Spinal cord (tissue), 10 donors: ENCODE measurements around the gene OR11G2. TPM values are rescaled to one million over a fixed set of nuclear protein-coding genes. Genes with fewer than 3 reads are reported as not detected.
"Not testable (repeated sequence)": the region's sequence is repeated elsewhere in the genome, so short reads cannot be mapped to it uniquely, and the experiment has no call there.

Experiments
- DNase-seq, 6 donors: peaks; one replicate each; pipeline versions ENCODE4 v3.0.0 to v3.0.0-alpha.2; 2013 to 2015; ENCODE audit warnings: low spot score in 6 of 6, low read depth in 4 of 6
- H3K27ac ChIP-seq: one replicate; pipeline ENCODE4 v1.5.1; 2013; ENCODE audit warnings: low read depth, low read length, control low read depth
- H3K27me3 ChIP-seq: one replicate; pipeline ENCODE4 v1.6.1; 2013; ENCODE audit warnings: low read length; ENCODE audit not compliant: control insufficient read depth, insufficient read depth
- H3K36me3 ChIP-seq: one replicate; pipeline ENCODE4 v1.6.1; 2013; ENCODE audit warnings: low read length; ENCODE audit not compliant: control insufficient read depth, insufficient read depth
- H3K4me1 ChIP-seq: one replicate; pipeline ENCODE4 v1.6.1; 2013; ENCODE audit warnings: low read length; ENCODE audit not compliant: control insufficient read depth, insufficient read depth
- H3K4me3 ChIP-seq: one replicate; pipeline ENCODE4 v1.5.1; 2013; ENCODE audit warnings: low read depth, low read length, control low read depth
- H3K9me3 ChIP-seq: one replicate; pipeline ENCODE4 v1.6.1; 2013; ENCODE audit warnings: low read length; ENCODE audit not compliant: control insufficient read depth, insufficient read depth
- WGBS: methylation state at CpG from one replicate; pipeline ENCODE4 v1.1.5; 2013; ENCODE audit warnings: missing lambda C conversion rate; ENCODE audit not compliant: insufficient coverage; 5-methylcytosine and 5-hydroxymethylcytosine counted together
- polyA plus RNA-seq, 2 donors: library from polyadenylated mRNA; unstranded; fragments of 120-200 nt; gene quantifications; one replicate each; pipeline ENCODE4 v1.2.1, GENCODE V29; 2013; ENCODE audit not compliant: insufficient read length in 2 of 2
- total RNA-seq, 2 donors: library from RNA; depleted of rRNA in 1 of 2; stranded (reverse); fragments of 120-200 nt in 1 of 2; fragments of >200 nt in 1 of 2; gene quantifications; one replicate each; pipeline versions ENCODE4 v1.2.3 to v1.2.4, GENCODE V29; 2013 to 2014
- donor health status: healthy.

Gene OR11G2
- total and polyA plus RNA-seq, 4 donors: 0.05 TPM; not detected in 3

- no peaks in the 10 kb centered on the region for H3K27me3 ChIP-seq
- H3K9me3 ChIP-seq: peaks cover 4% of the 10 kb centered on the region
- H3K4me1 ChIP-seq: no peaks in the 10 kb centered on the region
- no peaks in the 10 kb centered on the region for H3K36me3 ChIP-seq
- no peak overlapping the region for H3K27ac ChIP-seq
- no peak overlapping the region for H3K4me3 ChIP-seq
- DNase-seq: no peak
- no CpG with 5 or more reads among the region's 2 CpGs for WGBS
Measured at GRCh38 chr14:20179880-20180279, 10.8 kb upstream of the OR11G2 start.

GRCh38 chr14:20180486-20180885 is 10.2 kb upstream of the OR11G2 start:
- no peak overlapping the region for H3K4me3 ChIP-seq
- DNase-seq: no peak
- 14% methylated on average over 1 of the region's 2 CpGs for WGBS
- no peaks in the 10 kb centered on the region for H3K27me3 ChIP-seq
- no peaks in the 10 kb centered on the region for H3K4me1 ChIP-seq
- H3K36me3 ChIP-seq: no peaks in the 10 kb centered on the region
- peaks cover 4% of the 10 kb centered on the region for H3K9me3 ChIP-seq
- no peak overlapping the region for H3K27ac ChIP-seq

DNA sequence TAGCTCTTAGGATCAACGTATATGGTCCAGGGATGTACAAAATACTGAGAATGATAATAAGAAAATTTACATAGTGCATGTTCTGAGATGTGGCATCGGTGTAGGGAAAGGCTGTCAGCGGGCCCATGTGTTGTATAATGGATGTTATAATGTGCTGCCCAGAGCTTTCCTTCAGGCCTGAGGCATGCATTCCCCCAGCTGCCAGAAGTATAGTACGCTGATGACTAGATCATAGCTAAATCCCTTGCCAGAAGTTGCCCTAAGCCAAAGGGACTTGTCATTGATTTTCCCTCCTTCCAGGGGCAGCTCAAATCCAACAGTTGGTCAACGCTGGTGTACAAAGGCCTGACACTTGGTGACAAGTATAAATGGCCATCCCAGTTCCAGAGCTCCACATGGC is 6.5 kb upstream of the OR11G2 start:
- Histone ChIP-seq H3K27ac (no peak overlapping the region), H3K4me3 (no peak overlapping the region), H3K27me3 (no peaks in the 10 kb centered on the region), H3K4me1 (no peaks in the 10 kb centered on the region), H3K36me3 (no peaks in the 10 kb centered on the region), H3K9me3 (peaks cover 3% of the 10 kb centered on the region)
- WGBS: 45% methylated on average over 5 of the region's 5 CpGs
- DNase-seq: no peak

DNA sequence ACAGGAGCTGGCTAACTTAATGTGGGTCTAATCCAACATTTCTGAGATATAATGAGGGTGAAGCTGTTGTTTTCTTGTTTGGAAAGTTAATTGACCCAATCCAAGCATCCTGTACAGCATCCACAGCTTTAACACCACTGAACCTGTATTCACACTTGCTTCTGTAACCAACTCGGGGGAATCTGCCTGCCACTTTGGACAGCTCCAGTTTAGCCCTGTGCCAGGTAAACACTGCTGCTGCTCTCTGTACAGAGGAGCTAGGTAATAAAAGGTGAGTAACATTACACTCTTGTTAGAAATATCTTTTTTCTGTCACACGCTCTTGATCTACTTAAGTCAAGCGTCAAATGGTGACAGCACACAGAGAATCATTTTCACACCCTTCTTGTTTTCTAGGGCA is 700 bp downstream of the OR11G2 start:
- DNase-seq: no peak
- Histone ChIP-seq H3K4me1 (no peaks in the 10 kb centered on the region), H3K9me3 (peaks cover 2% of the 10 kb centered on the region), H3K4me3 (no peak overlapping the region), H3K27me3 (no peaks in the 10 kb centered on the region), H3K27ac (no peak overlapping the region), H3K36me3 (no peaks in the 10 kb centered on the region)
- WGBS: no CpG with 5 or more reads among the region's 3 CpGs

DNA sequence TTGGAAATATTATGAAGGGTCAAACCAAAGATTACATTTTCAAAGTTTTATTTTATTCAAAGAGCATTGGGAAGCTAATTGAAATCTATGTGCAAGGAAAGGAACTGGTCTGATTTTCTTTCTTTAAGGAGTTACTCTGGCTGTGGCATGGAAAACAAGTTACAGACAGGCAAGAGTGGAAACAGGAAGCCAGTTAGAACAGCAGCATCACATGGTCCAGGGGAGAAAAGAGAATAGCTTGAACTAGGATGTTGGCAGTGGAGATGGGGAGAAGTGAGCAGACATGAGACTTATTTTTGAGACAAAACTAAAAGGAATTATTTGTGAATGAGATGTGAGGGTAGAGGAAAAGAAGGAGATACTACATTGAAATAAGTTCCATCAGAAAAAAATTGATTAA is 3.4 kb downstream of the OR11G2 start:
- Histone ChIP-seq H3K4me3 (no peak overlapping the region), H3K27me3 (no peaks in the 10 kb centered on the region), H3K36me3 (no peaks in the 10 kb centered on the region), H3K27ac (no peak overlapping the region), H3K9me3 (peaks cover 2% of the 10 kb centered on the region), H3K4me1 (no peaks in the 10 kb centered on the region)
- no peak for DNase-seq

DNA sequence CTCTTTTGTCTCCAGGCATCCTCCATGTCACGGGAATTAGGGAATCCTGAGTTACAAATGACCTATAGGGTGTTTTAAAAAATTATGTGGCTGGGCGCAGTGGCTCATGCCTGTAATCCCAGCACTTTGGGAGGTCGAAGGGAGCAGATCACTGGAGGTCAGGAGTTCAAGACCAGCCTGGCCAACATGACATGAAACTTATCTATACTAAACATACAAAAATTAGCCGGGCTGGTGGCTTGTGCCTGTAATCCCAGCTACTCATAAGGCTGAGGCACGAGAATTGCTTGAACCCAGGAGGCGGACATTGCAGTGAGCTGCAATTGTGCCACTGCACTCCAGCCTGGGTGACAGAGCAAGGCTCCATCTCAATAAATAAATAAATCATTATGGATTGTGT is 4.5 kb downstream of the OR11G2 start:
- DNase-seq, H3K27me3 ChIP-seq, H3K36me3 ChIP-seq, H3K4me3 ChIP-seq, H3K27ac ChIP-seq, H3K4me1 ChIP-seq, H3K9me3 ChIP-seq: not testable (repeated sequence)
- WGBS: no CpG with 5 or more reads among the region's 6 CpGs

- Histone ChIP-seq H3K4me1 (no peaks in the 10 kb centered on the region), H3K27me3 (no peaks in the 10 kb centered on the region), H3K9me3 (peaks cover 4% of the 10 kb centered on the region), H3K36me3 (no peaks in the 10 kb centered on the region), H3K27ac (no peak overlapping the region), H3K4me3 (no peak overlapping the region)
- 83% methylated on average over 1 of the region's 2 CpGs for WGBS
- DNase-seq: no peak
Measured at GRCh38 chr14:20195911-20196310, 5.2 kb downstream of the OR11G2 start.

DNA sequence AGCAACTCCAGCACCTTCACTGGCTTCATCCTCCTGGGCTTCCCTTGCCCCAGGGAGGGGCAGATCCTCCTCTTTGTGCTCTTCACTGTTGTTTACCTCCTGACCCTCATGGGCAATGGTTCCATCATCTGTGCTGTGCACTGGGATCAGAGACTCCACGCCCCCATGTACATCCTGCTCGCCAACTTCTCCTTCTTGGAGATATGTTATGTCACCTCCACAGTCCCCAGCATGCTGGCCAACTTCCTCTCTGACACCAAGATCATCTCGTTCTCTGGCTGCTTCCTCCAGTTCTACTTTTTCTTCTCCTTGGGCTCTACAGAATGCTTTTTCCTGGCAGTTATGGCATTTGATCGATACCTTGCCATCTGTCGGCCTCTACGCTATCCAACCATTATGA is 6.8 kb downstream of the OR11G2 start:
- Histone ChIP-seq H3K4me3 (no peak overlapping the region), H3K36me3 (no peaks in the 10 kb centered on the region), H3K4me1 (no peaks in the 10 kb centered on the region), H3K9me3 (peaks cover 4% of the 10 kb centered on the region), H3K27me3 (no peaks in the 10 kb centered on the region), H3K27ac (no peak overlapping the region)
- no peak for DNase-seq
- WGBS: 81% methylated on average over 6 of the region's 6 CpGs

- no peak for DNase-seq
- Histone ChIP-seq H3K36me3 (no peaks in the 10 kb centered on the region), H3K4me1 (no peaks in the 10 kb centered on the region), H3K27me3 (no peaks in the 10 kb centered on the region), H3K4me3 (no peak overlapping the region), H3K27ac (no peak overlapping the region), H3K9me3 (peaks cover 2% of the 10 kb centered on the region)
- 48% methylated on average over 5 of the region's 5 CpGs for WGBS
Measured at GRCh38 chr14:20198991-20199390, 8.3 kb downstream of the OR11G2 start.

- DNase-seq: no peak
- Histone ChIP-seq H3K9me3 (peaks cover 2% of the 10 kb centered on the region), H3K36me3 (no peaks in the 10 kb centered on the region), H3K4me1 (no peaks in the 10 kb centered on the region), H3K4me3 (no peak overlapping the region), H3K27ac (no peak overlapping the region), H3K27me3 (no peaks in the 10 kb centered on the region)
- WGBS: no CpG with 5 or more reads among the region's 3 CpGs
Measured at GRCh38 chr14:20204721-20205120, 14.0 kb downstream of the OR11G2 start.
